NCI-H226 (cell line): Measurements from ENCODE around the gene ITSN1.
"Not testable (repeated sequence)": the region's sequence is repeated elsewhere in the genome, so short reads cannot be mapped to it uniquely, and the experiment has no call there.

Source experiments
- DNase-seq: peaks from one replicate; pipeline ENCODE4 v3.0.0-alpha.2; 2015

The ITSN1 gene

DNA sequence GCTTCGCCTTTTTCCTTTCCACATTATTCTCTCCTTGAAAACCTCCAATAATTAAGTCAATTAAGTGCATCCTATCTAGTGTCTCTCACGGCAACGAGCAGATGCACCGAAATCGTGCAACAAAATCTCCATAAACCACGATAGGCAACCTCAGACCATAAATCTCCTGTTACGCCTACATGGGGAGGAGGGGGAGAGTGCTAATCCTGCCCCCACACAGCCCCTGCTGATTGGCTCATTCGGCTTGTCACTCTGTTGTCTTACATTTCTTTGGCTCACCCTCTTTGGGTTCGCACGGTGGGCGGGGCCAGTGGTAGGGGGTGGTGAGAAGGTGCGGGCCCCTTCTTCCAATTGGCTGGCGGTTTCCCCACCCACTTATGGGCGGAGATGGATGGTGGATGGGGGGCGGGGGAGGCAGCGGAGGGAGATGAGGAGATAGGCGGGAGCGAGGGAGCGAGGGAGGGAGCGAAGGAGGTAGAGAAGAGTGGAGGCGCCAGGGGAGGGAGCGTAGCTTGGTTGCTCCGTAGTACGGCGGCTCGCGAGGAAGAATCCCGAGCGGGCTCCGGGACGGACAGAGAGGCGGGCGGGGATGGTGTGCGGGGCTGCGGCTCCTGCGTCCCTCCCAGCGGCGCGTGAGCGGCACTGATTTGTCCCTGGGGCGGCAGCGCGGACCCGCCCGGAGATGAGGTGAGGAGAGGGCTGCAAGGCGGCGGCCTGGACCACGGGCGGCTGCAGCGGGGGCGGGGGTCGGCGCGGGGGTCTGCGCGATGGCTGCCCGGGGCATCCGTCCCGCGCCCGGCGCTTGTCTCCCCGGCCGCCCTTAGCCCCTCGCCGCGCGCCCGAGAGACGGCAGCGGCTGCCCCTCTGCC is at the start of gene ITSN1:
TSS of gene ITSN1 (plus strand) at position 475 of the 869 bp plus-strand sequence. CDS start 76,328 bp downstream, outside the sequence.
- DNase-seq: peak; percentile 96

DNA sequence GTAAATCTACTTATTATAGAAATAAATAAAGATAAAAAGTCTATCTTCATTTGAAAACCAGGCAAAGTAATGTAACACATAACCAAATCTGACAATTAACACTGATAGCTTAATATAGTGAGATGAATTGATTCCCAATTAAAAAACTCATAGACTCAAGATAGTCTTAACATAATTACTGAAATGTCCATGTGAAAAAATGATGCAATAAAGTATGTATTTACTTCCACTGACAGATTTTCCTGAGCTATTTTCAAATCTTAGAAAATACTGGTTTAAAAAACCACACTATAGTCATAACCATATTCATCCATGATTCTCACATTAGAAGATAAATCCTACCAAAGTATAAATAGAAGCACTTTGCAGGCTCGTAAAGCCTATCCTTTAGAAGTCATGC is 44.2 kb upstream of the ITSN1 start:
- DNase-seq: no peak

DNA sequence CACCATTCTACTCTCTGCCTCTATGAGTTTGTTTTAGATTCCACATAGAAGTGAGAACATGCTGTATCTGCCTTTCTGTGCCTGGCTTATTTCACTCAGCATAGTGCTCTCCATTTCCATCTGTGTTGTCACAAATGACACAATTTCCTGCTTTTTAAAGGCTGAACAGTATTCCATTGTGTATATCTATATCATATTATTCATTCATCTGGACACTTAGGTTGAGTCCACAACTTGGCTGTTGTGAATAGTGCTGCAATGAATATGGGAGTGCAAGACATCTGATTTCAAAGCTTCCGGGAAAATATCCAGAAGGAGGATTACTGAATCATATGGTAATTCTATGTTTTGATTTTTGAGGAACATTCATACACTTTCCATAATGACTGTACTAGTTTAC is 33.7 kb upstream of the ITSN1 start:
- DNase-seq: no peak

DNA sequence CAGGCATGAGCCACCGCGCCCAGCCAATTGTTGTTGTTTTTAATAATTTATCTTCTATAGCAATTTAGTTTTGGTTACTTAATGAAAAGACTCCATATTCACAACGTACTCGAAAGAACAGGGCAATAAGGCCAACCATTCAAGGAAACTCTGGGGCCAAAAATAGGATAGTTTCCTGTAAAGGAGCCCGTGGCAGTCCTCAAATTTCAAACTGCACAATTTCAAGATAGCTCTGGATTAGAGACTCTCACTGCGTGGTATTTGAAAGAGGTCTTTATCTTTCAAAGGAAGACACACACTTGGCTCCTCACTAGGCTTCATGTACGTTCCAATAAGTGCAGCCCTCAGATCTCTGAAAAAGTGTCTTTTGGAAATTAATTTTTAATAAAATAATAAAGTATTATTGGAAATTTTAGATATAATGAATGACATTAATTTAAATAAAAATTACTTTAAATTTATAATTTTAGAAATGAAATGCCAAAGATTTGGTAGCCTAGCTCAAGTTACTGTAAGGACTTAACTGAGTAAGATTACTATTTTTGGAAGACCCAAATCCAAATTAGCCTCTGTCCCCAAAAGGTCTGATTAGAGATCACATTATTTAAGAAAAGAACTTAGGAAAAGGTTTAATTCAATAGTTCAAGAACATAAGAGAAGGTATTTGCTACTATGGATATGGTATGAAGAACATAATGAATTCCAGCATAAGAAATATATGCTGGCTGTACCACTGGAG is 31.1 kb upstream of the ITSN1 start:
- DNase-seq: no peak

DNA sequence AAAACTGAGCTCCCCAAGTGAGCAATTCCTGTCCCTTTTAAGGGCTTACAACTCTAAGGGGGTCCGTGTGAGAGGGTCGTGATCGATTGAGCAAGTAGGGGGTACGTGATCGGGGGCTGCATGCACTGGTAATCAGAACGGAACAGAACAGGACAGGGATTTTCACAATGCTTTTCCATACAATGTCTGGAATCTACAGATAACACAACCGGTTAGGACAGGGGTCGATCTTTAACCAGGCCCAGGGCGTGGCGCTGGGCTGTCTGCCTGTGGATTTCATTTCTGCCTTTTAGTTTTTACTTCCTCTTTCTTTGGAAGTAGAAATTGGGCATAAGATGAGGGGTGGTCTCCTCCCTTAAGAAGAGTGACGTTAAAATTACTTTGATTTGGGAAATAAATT is 24.7 kb upstream of the ITSN1 start:
- not testable (repeated sequence) for DNase-seq

DNA sequence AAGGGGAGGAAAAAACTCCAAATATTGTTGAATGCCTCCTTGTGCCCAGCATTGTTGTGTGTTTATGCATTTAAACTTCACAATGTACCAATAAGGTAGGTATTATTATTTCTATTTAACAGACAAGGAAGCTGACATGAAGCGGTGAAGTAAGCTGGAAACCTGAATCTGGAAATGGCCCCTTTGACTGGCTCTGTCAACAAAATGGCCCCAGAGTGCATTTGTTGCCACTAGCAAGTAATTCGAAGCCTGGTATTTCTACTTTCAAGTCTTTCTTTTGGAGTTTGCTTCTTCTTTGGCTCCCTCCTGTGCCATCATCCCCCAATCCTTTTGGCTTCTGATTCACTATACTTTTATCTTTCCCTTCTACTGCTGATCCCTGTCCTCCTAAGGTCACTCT is 23.9 kb upstream of the ITSN1 start:
- DNase-seq: no peak

DNA sequence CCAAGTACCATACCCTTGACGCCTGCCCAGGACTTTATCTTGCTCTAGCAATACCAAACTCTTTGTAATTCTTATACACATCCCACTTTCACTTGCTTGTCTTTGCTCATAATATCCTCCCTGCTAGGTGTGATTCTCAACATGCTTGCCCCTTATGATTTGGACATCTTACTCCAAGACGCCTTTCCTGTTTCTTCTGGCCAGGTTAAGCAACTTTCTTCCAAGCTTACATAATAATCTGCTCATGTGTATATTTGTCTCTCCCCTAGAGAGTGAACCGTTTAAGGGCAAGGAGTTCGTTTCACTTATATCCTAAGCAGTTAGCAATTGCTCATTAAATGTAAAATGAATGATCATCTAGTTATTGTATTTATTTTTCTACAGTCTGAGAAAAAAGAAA is 22.6 kb upstream of the ITSN1 start:
- DNase-seq: no peak

DNA sequence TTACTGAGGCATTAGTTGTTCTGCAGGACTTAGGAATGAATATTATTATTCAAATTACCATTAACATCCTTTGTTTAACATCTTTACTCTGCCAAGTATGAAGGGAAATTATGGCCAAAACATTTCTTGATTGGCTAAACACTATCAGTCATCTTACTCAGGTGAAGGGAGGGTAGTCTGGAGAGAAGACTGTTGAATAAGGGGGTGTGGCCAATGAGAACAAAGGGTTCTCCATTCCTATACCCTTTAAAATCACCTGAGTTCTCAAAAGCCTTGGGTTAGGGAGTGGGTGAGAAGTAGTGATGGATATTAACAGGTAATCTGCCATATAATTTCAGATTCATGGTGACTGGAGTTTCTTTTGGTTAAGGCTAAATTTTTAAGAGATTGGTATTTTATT is 20.0 kb upstream of the ITSN1 start:
- DNase-seq: no peak

DNA sequence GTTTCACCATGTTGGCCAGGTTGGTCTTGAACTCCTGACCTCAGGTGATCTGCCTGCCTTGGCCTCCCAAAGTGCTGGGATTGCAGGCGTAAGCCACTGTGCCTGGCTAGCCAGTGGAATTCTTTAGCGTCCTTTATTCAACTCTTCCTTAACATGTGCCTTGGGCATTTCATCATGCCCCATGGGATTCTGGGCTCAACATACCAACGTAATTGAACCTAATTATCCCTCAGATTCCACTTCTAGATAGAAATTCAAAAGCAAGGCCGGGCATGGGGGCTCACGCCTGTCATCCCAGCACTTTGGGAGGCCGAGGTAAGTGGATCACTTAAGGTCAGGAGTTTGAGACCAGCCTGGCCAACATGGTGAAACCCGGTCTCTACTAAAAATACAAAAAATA is 16.1 kb upstream of the ITSN1 start:
- DNase-seq: not testable (repeated sequence)

DNA sequence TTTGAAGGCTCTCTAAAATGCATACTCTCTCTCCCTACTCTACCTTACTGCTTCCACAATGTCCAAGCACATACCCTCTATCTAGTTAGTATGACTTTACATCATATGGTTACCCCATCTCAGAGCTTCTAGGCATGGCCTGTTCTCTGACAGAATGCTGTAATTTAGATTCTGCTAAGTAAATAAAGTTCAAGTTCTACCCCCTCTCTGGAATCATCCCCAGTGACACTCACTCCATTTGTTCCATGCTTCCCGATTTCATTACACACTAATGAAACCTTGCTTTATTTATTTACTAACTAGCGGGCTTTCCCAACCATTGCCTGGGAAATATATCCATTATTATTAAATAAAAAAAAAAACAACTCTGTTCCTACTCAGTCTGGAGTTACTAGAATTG is 8.0 kb upstream of the ITSN1 start:
- no peak for DNase-seq

DNA sequence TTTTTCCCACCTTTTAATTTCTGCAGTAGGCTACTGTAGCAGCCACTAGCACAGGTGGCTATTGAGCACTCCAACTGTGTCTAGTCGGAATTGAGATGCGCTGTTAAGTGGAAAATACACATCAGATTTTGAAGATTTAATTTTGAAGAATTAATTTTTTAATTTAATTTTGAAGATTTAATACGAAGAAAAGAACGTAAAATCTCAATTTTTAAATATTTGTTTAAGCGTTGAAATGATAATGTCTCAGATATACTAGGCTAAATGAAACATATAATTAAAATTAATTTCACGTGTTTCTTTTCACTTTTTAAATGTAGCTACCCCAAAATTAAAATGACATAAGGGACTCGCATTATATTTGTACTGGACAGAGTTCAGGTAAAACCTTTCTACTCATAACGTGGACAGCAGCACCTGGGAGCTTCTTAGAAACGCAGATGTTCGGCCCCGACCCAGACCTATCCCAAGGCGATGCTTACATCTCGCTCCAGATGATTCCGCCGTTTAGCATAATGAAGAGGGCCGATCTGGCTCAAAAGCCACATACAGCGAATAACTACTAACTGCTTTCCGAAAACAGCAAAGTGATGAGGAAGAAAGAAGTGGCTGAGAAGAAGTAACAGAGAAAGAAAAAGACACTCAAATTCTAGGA is 1.5 kb upstream of the ITSN1 start:
- no peak for DNase-seq

DNA sequence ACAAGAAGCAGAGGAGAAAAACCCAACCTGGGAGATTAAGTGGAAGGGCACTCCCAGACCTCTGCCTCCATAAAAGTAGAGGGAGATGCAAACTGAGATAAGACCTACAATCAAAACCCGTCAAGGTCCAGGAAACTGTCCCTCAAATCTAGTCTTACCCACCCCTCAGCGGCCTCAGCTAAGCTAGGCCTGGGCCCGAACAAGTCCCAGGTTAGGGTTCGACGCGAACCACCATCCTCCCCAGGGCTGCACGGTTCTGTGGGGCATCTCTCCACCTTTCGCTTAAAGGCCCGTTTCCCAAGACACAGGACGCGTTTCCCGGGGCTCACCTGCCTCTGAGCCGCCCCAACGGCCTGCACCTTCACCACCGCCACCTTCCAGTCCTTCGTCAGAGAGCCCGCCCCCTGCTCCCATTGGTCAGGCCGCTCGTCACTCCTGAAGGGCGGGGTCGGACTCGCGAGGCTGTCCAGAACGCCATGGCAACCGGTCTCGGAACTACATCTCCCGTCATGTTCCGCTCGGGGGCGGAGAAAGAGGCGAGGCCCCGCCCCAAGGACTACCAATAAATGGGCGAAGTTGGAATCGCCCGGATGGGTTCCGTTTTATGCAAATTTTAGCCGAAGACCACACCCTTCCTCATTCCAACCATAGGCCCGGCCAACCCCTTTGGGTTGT is 812 bp upstream of the ITSN1 start, which contains the start of gene CRYZL1:
TSS of gene CRYZL1 (minus strand) at position 390 of the 675 bp plus-strand sequence. CDS start 10,190 bp downstream, outside the sequence.
- DNase-seq: peak; percentile 99

DNA sequence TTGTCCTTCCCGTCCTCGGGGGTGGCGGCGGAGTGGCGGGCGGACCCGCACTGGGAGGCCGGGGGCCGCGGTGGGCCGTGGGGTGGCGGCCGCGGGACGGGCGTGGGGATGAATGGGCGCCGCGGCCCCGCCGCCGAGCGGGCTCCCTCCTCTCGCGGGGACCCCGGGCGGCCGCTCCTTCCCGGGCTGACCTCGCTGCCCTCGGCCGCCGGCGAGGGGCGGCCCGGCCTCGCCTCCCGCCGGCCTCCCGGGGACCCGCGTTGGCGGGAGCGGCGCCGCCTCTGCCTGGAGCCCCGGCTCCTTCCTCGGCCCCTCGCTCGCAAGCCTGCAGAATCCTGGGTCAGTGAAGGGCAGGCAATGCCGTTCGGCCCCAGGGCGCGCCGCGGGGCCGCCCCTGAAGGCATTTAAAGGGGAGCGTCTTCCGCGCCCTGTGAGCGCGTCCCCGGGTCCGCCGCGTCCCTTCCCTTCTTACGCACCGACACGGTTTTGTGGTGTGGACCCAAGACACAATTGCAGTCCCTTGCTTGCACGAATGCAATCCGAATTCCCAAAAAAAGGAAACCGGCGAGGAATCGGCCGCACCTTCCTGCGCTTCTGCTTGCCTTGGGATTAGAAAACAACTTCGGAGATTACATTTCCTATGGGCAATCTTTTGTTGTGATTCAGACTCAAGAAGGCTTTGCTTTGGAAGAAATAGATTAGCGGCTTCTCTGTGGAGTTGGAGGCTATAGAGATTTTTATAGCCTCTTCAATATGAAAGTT is 776 bp downstream of the ITSN1 start:
- no peak for DNase-seq

DNA sequence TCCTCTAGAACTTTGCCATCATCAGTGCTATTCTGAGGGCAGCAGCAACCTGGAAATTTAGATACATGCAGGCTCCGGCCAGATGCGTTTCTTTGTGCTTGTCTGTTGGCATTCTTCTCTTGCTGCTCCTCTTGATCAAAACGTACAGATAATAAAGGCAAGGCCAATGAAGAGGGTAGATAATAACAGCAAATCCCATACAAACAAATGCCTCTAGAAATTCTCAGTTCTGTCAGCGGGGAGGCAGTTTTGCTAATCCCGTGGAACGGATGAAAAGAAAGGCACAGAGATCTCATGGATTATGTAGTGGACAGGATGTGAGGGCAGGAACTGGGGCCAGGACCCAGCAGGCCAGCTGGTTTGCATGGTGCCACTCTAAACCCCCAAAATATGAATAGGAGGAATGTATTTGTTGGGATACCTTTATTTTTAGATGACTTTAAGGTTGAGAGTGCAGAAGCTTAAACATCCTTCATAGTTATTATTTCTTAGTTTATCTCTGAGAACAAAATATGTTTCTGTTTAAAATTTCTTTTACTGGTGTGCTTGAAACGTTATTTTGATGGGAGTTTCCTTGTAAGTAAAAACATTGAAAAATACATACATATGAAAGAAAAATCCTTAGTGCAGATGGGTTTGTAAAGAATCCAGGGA is 1.5 kb downstream of the ITSN1 start:
- DNase-seq: no peak

DNA sequence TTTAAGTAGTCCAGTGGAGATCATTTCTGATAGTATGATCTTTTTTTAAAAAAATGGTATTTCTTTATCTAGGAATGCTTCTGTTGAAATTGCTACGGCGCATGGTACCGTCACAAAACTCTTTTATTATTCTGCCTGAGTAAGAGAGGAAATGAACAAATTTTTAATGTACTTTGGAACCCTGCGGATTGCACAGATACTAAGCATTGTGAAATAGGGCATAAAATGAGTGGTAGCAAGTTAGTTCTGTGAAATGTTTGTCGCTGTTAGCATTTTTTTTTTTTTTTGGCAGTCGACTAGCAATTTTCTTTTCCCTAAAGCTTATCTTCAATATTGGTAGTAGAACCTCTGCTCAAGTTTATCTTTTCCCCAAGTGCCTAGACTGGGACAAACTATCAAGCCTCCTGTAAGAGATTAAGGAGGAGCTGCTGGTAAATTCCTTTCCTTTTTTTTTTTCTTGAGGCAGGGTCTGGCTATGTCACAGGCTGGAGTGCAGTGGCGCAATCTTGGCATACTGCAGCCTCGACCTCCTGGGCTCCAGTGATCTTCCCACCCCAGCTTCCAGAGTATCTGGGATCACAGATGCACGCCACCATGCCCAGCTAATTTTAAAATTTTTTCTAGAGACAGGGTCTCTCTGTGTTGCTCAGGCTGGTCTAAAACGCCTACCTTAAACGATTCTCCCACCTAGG is 2.2 kb downstream of the ITSN1 start:
- DNase-seq: peak; percentile 59

DNA sequence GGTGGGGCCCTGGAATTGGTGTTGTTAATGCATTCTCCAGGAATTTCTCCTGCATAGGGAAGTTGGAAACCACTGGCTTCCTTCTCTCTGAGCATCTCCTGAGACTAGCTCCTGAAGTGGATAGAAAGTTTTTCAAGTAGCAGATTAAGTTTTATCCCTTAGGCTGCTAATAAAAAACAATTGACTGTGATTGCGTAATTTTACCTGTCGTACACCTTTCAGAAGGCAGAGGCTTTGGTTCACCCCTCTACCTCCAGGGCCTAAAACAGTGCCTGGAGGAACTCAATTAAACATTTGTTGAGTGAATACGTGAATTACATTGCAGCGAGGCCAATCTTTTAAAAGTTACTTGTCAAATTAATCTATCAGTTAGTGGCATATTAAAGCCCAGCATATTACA is 3.4 kb downstream of the ITSN1 start:
- DNase-seq: no peak

DNA sequence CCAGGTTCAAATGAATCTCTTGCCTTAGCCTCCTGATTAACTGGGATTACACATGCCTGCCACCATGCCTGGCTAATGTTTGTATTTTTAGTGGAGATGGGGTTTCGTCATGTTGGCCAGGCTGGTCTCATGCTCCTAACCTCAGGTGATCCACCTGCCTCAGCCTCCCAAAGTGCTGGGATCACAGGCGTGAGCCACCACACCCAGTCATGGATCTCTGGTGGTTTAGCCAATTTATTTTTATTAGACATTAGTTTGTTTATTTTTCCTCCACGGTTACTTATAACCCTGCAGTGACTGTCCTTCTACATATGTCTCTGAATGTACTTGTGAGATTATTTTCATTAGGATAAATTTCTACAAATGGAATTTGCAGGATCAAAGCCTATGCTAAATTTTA is 5.3 kb downstream of the ITSN1 start:
- no peak for DNase-seq

DNA sequence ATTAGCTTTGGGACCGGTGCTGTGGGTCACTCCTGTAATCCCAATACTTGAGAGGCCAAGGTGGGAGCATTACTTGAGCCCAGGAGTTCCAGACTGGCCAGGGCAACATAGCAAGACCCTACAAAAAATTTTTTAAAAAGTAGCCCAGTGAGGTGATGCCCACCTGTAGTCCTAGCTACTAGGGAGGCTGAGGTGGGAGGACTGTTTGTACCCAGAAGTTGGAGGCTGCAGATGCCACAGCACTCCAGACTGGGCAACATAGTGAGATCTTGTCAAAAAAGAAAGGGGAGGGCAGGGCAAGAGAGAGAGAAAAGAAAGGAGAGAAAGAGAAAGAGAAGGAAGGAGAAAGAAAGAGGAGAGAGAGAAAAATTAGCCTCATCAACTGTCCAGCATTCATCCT is 6.3 kb downstream of the ITSN1 start:
- DNase-seq: no peak

DNA sequence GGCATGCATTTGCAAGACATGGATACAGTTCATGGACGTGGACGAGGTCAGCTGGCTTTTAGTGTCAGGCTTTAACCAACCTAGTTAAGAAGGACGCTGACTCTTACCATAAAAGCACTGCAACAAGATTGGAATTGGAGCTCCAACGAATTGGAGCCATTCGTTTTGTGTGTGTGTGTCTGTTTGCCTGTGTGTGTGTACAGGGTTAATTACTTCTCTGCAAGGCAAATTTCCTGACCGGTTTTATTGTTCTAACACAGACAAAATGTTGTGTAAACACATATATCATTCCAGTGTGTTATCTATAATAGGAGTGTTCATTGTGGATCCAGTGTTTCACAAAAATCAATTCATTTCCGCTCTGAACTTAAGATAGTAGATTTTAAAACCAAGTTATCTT is 7.9 kb downstream of the ITSN1 start:
- DNase-seq: no peak

DNA sequence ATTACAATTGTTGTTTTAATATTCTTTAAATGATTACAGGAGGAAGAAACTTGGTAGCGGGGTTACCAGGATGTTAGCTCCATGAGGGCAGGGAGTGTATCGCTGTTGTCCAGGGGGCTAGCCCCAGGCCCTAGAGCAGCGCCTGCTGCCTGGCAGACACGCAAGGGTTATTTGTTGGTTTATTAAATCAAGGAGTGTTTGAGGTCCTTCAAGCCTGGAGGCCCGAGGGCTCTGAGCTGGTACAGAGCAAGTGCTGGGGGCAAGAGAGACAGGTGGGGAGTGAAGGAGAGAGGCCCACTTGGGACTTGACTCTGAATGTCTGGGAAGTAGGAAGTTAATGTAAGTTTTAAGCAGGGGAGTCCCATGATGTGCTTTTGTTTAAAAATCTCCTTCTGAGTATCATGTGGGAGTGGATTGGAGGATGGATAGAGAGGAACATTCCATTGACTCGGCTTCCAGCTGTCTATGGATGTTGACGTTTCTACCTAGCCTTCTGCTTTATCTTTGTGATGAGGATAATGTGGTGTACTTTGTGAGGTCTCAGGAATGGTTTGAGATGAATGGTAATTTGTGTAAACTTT is 8.7 kb downstream of the ITSN1 start:
- DNase-seq: peak; percentile 69
